Testis (tissue), 2 donors: Measurements from ENCODE around the gene ADK.

ENCODE experiments used
- CTCF ChIP-seq, 3 experiments: fragments of 450-650 bp in 2 of 3; fragments of 200-600 bp in 1 of 3; sonication (generic) in 1 of 3; IDR thresholded peaks; one replicate each; pipeline ENCODE4 v1.5.1; 2016 to 2019; ENCODE audit warnings: antibody characterized with exemption in 3 of 3, mild to moderate bottlenecking in 2 of 3, moderate library complexity in 1 of 3
- POLR2A ChIP-seq: fragments of 450-650 bp; IDR thresholded peaks from one replicate; pipeline ENCODE4 v1.6.1; 2017; ENCODE audit warnings: antibody characterized with exemption, mild to moderate bottlenecking, moderate library complexity

- TF ChIP-seq CTCF (IDR thresholded peaks at IDR 0.05) (no peak), POLR2A (no peak)
These were observed 356.9 kb downstream of the ADK start for GRCh38 chr10:74507951-74508350.
